ENCODE measurements around the gene ETHE1. TPM values are rescaled to one million over a fixed set of nuclear protein-coding genes. Genes with fewer than 3 reads are reported as not detected.
A peak's percentile ranks its signal among the peaks of the same experiment; 100 is the strongest.

The ETHE1 gene
- total RNA-seq, 3 donors from 2014 or later = 41.6 to 70.1 (median 59.4) TPM

- peak in 1 of 3 donors; percentile 28 for TF ChIP-seq POLR2AphosphoS5 (IDR thresholded peaks at IDR 0.05)
- TF ChIP-seq, protein P1, sequence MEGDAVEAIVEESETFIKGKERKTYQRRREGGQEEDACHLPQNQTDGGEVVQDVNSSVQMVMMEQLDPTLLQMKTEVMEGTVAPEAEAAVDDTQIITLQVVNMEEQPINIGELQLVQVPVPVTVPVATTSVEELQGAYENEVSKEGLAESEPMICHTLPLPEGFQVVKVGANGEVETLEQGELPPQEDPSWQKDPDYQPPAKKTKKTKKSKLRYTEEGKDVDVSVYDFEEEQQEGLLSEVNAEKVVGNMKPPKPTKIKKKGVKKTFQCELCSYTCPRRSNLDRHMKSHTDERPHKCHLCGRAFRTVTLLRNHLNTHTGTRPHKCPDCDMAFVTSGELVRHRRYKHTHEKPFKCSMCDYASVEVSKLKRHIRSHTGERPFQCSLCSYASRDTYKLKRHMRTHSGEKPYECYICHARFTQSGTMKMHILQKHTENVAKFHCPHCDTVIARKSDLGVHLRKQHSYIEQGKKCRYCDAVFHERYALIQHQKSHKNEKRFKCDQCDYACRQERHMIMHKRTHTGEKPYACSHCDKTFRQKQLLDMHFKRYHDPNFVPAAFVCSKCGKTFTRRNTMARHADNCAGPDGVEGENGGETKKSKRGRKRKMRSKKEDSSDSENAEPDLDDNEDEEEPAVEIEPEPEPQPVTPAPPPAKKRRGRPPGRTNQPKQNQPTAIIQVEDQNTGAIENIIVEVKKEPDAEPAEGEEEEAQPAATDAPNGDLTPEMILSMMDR (IDR thresholded peaks at IDR 0.05) = no peak
- no peaks in the 10 kb centered on the region for H3K27me3 ChIP-seq
- DNase-seq (ENCODE audit: low spot score in 2 of 2) = peak in 1 of 2 donors; percentile 50
- no peaks in the 10 kb centered on the region for H3K4me1 ChIP-seq
- peak overlapping the region in 1 of 2 donors; percentile 69 for H3K27ac ChIP-seq
- no peaks in the 10 kb centered on the region for H3K9me3 ChIP-seq
- intact Hi-C loops (cut with DNase I; ENCODE audit: low total_unique reads) = no loop called here
- H3K4me3 ChIP-seq = no peak overlapping the region
- no peaks in the 10 kb centered on the region for H3K36me3 ChIP-seq
These were observed 35.8 kb upstream of the ETHE1 start for GRCh38 chr19:43562698-43563241.

DNA sequence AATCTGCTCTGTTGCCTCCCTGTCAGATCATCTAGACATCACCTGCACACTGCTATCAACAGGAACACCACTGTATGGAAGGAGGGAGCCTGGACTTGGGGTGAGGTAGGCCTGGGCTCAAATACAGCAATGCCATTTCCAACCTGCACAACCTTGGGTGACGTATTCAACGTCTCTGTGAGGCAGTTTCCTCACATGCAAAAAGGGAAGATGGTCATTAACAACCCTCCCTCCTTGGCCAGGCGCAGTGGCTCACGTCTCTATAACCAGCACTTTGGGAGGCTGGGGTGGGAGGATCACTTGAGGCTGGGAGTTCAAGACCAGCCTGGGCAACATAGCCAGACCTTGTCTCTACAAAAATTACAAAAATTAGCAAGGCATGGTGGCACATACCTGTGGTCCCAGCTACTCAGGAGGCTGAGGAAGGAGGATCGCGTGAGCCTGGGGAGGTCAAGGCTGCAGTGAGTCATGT, 35.3 kb upstream of the ETHE1 start:
- Histone ChIP-seq H3K27ac (no peak overlapping the region), H3K36me3 (no peaks in the 10 kb centered on the region), H3K4me1 (no peaks in the 10 kb centered on the region), H3K9me3 (no peaks in the 10 kb centered on the region), H3K4me3 (no peak overlapping the region), H3K27me3 (no peaks in the 10 kb centered on the region)
- TF ChIP-seq POLR2A (IDR thresholded peaks at IDR 0.05) (no peak), POLR2AphosphoS5 (IDR thresholded peaks at IDR 0.05) (no peak)
- TF ChIP-seq, protein P1 (IDR thresholded peaks at IDR 0.05) = no peak
- no peak for DNase-seq (ENCODE audit: low spot score in 2 of 2)
- intact Hi-C loops (cut with DNase I; ENCODE audit: low total_unique reads) = no loop called here

DNA sequence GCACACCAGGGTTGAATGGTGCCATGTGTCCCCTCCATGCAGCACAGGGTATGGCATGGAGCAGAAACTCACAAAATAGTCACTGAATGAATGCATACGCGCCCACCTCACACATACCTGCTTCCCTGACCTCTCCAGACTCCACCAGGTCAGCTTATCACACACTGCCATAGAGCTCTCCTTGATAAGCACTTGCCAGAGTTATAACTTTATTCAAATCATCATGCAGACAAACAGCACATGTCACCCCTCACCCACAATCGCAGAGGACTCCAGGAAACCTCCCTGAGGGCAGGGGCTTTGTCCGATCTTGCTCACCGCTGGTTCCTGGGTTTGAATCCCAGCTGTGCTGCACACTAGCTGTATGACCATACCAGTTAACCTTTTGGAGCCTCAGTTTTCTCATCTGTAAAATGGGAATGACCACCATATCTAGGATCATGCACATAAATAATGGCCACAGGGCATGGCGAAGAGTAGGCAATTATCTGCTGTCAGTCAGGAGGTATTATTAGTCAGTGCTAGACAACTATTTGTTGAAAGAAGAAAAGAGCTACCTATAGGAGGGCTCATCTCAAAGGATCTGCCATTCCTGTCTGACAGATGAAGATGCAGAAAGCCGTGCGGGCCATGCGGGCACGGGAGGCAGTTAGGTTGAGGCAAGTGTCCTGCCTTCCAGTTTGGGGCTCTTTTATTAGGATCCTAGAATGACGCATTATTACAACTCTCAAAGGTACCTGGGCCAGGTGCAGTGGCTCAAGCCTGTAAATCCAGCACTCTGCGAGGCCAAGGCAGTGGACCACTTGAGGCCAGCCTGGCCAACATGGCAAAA, 34.4 kb upstream of the ETHE1 start:
- Histone ChIP-seq H3K9me3 (no peaks in the 10 kb centered on the region), H3K27ac (no peak overlapping the region), H3K27me3 (no peaks in the 10 kb centered on the region), H3K4me1 (no peaks in the 10 kb centered on the region), H3K36me3 (no peaks in the 10 kb centered on the region), H3K4me3 (no peak overlapping the region)
- no peak for TF ChIP-seq POLR2AphosphoS5 (IDR thresholded peaks at IDR 0.05)
- no peak for DNase-seq (ENCODE audit: low spot score in 2 of 2)
- intact Hi-C loops (cut with DNase I; ENCODE audit: low total_unique reads) = no loop called here

DNA sequence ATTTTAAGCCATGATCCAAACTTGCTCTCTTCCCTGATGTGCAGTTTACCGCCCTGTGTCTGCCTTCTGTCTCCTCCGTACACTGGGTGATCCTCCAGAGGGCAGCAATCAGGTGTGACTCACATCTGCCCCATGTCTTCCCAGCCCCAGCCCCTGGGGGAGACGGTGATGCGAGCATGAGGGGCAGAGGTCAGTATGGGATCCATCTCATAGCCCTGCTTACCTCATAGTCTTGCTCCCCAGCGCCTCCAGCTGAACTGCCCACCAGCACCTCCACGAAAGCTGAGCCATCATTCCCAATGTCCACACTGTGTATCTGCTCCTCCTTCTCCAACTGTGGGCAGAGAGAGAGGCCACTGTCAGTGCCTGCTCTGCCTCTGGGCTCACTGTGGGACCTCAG, 33.7 kb upstream of the ETHE1 start:
- no peak for DNase-seq (ENCODE audit: low spot score in 2 of 2)
- Histone ChIP-seq H3K4me1 (no peaks in the 10 kb centered on the region), H3K27ac (no peak overlapping the region), H3K36me3 (no peaks in the 10 kb centered on the region), H3K4me3 (no peak overlapping the region), H3K27me3 (no peaks in the 10 kb centered on the region), H3K9me3 (no peaks in the 10 kb centered on the region)
- intact Hi-C loops (cut with DNase I; ENCODE audit: low total_unique reads) = no loop called here
- TF ChIP-seq POLR2AphosphoS5 (IDR thresholded peaks at IDR 0.05) (no peak), POLR2A (IDR thresholded peaks at IDR 0.05) (no peak)
- TF ChIP-seq, protein P1 (IDR thresholded peaks at IDR 0.05) = no peak

DNA sequence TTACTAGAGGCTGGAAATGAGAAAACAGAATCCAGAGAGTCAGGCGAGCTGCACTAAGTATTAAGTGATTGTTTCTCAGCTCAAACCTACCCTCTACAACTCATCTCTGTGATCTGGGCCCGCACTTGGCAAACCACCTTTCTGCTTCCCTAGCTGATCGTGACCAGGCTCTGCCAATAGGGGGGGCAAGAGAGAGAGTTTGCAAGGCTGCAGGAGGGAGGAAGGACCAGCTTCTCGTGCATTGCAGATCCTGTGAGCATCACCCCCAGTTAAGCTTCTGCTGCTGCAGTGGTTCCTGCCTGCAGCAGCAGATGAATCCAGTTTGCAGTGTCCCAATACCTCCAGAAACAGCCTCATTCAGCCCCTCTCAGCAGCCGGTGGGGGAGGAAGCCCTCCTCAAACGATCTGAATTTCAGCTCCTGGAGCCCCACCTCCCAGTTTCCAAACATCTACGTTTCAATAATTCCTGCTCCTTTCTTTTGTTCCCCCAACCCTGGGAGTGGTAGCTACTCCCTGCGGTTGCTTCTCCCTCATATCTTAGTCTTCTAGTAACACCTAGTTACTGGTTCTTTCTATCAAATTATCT, 28.3 kb upstream of the ETHE1 start:
- intact Hi-C loops (cut with DNase I; ENCODE audit: low total_unique reads) = no loop called here
- Histone ChIP-seq H3K9me3 (no peaks in the 10 kb centered on the region), H3K4me3 (no peak overlapping the region), H3K4me1 (no peaks in the 10 kb centered on the region), H3K36me3 (no peaks in the 10 kb centered on the region), H3K27ac (no peak overlapping the region), H3K27me3 (no peaks in the 10 kb centered on the region)
- DNase-seq (ENCODE audit: low spot score in 2 of 2) = peak in 1 of 2 donors; percentile 62
- TF ChIP-seq, protein P1 (IDR thresholded peaks at IDR 0.05) = peak; percentile 9 to 43 (median 35)
- no peak for TF ChIP-seq POLR2A (IDR thresholded peaks at IDR 0.05)
- TF ChIP-seq POLR2AphosphoS5 (IDR thresholded peaks at IDR 0.05) = no peak

Data from breast epithelium (tissue), 4 donors.